PFSK-1 (cell line): ENCODE measurements around the gene TRMU.

Source experiments
- FOXP2 ChIP-seq: optimal IDR thresholded peaks from 2 replicates; pipeline ENCODE3; 2011; ENCODE audit warnings: borderline replicate concordance, control low read depth, inconsistent platforms; ENCODE audit not compliant: insufficient read depth; ENCODE audit errors: extremely low read length, extremely low read depth
- POLR2AphosphoS5 ChIP-seq: IDR thresholded peaks from 2 replicates; pipeline ENCODE4 v1.6.1; 2012; ENCODE audit warnings: low read depth, mild to moderate bottlenecking, control low read depth, low read length, moderate library complexity
- REST ChIP-seq, 2 experiments: IDR thresholded peaks; 2 replicates each; pipeline versions ENCODE4 v1.6.1 to v1.8.0; 2011 to 2012; ENCODE audit warnings: low read depth in 2 of 2, low read length in 2 of 2, control low read depth in 1 of 2, inconsistent platforms in 1 of 2, mild to moderate bottlenecking in 1 of 2, moderate library complexity in 1 of 2; ENCODE audit not compliant: insufficient read depth in 1 of 2
- SIN3A ChIP-seq: IDR thresholded peaks from 2 replicates; pipeline ENCODE4 v1.6.1; 2012; ENCODE audit warnings: mild to moderate bottlenecking, low read length, moderate library complexity, borderline replicate concordance; ENCODE audit not compliant: insufficient read depth
- TAF1 ChIP-seq: IDR thresholded peaks from 2 replicates; pipeline ENCODE4 v1.6.1; 2012; ENCODE audit warnings: low read length, control low read depth, borderline replicate concordance; ENCODE audit not compliant: insufficient read depth

The TRMU gene

GRCh38 chr22:46292173-46292572 is 43.3 kb upstream of the TRMU start:
- TF ChIP-seq FOXP2, result no peak
- TF ChIP-seq POLR2AphosphoS5, result no peak
- no peak for TF ChIP-seq TAF1
- no peak for TF ChIP-seq REST (IDR thresholded peaks at IDR 0.05; ENCODE audit: insufficient read depth in 1 of 2, low read depth in 2 of 2, low read length in 2 of 2)
- no peak for TF ChIP-seq SIN3A

GRCh38 chr22:46292732-46293131 is 42.8 kb upstream of the TRMU start:
- TF ChIP-seq REST (IDR thresholded peaks at IDR 0.05; ENCODE audit: insufficient read depth in 1 of 2, low read depth in 2 of 2, low read length in 2 of 2), result no peak
- TF ChIP-seq FOXP2, result no peak
- no peak for TF ChIP-seq SIN3A
- no peak for TF ChIP-seq TAF1
- no peak for TF ChIP-seq POLR2AphosphoS5

GRCh38 chr22:46293577-46294260 is 41.8 kb upstream of the TRMU start:
- TF ChIP-seq REST (IDR thresholded peaks at IDR 0.05; ENCODE audit: insufficient read depth in 1 of 2, low read depth in 2 of 2, low read length in 2 of 2) (no peak), POLR2AphosphoS5 (no peak), SIN3A (no peak), FOXP2 (no peak), TAF1 (no peak)

- TF ChIP-seq FOXP2 (no peak), TAF1 (no peak), POLR2AphosphoS5 (no peak), REST (IDR thresholded peaks at IDR 0.05; ENCODE audit: insufficient read depth in 1 of 2, low read depth in 2 of 2, low read length in 2 of 2) (no peak), SIN3A (no peak)
Observed at GRCh38 chr22:46294784-46295183, 40.7 kb upstream of the TRMU start.

GRCh38 chr22:46295277-46295971 is 40.1 kb upstream of the TRMU start:
- no peak for TF ChIP-seq POLR2AphosphoS5
- no peak for TF ChIP-seq TAF1
- no peak for TF ChIP-seq REST (IDR thresholded peaks at IDR 0.05; ENCODE audit: insufficient read depth in 1 of 2, low read depth in 2 of 2, low read length in 2 of 2)
- TF ChIP-seq SIN3A, result no peak
- TF ChIP-seq FOXP2, result no peak
